ENCODE measurements around the gene HMGB1.
"Not testable (repeated sequence)": the region's sequence is repeated elsewhere in the genome, so short reads cannot be mapped to it uniquely, and the experiment has no call there.

HMGB1 gene

DNA sequence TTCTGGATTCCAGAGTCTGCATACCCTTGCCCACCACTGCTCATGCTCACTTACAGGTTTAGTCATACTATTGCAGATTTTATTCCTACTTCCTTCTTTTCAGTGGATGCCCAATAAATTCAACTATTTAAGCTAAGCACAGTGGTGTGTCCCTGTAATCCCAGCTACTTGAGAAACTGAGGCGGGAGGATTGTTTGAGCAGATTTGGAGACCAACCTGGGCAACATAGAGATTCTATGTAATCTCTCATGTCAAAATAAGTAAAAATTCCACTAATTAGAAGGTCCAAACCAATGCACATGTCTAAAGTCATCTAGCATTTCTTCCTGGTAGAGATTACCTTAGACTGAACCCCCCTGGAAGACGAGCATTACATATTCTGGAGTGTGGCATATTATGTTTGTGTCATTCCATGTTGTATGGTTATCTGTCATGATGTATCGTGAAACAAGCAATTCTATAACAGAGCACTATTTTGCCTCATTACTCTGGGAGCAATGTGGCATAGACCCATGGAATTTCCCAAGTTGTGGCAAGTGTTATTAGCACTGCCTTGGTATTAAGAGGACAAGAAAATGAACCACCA lies 8.3 kb downstream of the HMGB1 start:
- DNase-seq (ENCODE audit: low read depth): no peak
- TF ChIP-seq, protein P1, sequence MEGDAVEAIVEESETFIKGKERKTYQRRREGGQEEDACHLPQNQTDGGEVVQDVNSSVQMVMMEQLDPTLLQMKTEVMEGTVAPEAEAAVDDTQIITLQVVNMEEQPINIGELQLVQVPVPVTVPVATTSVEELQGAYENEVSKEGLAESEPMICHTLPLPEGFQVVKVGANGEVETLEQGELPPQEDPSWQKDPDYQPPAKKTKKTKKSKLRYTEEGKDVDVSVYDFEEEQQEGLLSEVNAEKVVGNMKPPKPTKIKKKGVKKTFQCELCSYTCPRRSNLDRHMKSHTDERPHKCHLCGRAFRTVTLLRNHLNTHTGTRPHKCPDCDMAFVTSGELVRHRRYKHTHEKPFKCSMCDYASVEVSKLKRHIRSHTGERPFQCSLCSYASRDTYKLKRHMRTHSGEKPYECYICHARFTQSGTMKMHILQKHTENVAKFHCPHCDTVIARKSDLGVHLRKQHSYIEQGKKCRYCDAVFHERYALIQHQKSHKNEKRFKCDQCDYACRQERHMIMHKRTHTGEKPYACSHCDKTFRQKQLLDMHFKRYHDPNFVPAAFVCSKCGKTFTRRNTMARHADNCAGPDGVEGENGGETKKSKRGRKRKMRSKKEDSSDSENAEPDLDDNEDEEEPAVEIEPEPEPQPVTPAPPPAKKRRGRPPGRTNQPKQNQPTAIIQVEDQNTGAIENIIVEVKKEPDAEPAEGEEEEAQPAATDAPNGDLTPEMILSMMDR (IDR thresholded peaks at IDR 0.05; ENCODE audit: insufficient read depth, low read depth, low read length, missing control alignments): no peak

DNA sequence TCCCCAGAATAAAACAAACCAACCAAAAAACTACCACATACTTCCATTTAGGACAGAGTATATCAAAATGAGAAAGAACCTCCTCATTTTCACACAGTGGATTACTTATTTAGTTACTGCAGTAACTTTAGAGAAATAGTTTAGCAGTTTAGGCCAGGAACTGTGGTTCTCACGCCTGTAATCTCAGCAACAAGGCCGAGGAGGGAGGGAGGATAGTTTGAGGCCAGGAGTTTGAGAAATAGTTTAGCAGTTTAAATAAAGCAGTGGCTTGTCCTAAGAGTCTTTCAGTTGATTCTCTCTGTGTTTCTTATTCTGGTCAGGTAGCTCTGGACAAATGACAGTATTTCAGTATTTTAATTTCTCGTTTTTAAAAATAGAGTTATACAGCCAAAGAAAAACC lies 9.4 kb downstream of the HMGB1 start:
- no peak for DNase-seq (ENCODE audit: low read depth)
- TF ChIP-seq, protein P1 (IDR thresholded peaks at IDR 0.05; ENCODE audit: insufficient read depth, low read depth, low read length, missing control alignments): no peak
- H3K4me3 ChIP-seq (ENCODE audit: low read length): no peak overlapping the region

More for the DNA sequence above, 8.3 kb downstream of the HMGB1 start:
- no peak overlapping the region for H3K4me3 ChIP-seq (ENCODE audit: low read length)

DNA sequence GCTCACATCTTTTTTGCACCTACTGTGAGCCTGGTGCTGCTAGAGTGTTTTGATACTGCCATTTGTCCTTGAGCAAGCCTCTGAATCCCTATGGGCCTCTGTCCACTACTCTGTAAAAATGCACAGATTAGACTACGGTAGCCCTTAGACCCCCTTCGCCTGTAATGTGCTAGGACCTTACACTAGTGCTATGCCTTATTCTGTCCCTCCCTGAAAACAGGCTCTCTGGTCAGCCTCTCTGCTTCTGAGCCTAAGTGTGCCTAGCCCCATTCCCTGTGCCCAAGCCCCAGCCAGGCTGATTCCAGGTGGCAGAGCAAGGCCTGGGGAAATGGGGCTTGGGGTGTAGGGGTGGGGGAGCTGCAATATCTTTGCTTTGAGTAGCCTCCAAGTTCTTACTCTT lies 10.7 kb downstream of the HMGB1 start:
- TF ChIP-seq, protein P1 (IDR thresholded peaks at IDR 0.05; ENCODE audit: insufficient read depth, low read depth, low read length, missing control alignments): no peak
- DNase-seq (ENCODE audit: low read depth): no peak
- H3K4me3 ChIP-seq (ENCODE audit: low read length): no peak overlapping the region

DNA sequence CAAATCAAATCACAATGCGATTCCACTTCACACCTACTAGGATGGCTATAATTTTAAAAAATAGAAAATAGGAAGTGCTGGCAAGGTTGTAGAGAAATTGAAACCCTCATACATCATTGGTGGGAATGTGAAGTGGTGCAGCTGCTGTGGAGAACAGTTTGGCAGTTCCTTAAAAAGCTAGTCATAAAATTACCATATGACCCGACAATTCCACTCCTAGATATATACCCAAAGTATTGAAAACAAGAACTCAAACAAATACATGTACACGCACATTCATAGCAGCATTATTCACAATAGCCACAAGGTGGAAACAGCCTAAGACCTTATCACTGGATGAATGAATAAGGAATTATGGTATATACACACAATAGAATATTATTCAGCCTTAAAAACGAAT lies 12.0 kb downstream of the HMGB1 start:
- peak; percentile 27 for DNase-seq (ENCODE audit: low read depth)
- no peak overlapping the region for H3K4me3 ChIP-seq (ENCODE audit: low read length)
- TF ChIP-seq, protein P1 (IDR thresholded peaks at IDR 0.05; ENCODE audit: insufficient read depth, low read depth, low read length, missing control alignments): peak; percentile 19

DNA sequence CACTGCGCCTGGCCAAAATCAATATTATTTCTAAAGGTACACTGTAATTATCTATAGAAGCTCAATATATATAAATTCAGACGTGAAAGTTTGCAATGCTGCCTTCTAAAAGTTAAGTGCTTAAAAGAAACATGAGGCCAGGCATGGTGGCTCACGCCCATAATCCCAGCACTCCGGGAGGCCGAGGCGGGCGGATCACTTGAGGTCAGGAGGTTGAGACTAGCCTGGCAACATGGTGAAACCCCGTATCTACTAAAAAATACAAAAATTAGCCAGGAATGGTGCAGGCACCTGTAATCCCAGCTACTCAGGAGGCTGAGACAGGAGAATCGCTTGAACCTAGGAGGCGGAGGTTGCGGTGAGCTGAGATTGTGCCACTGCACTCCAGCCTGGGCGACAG lies 14.3 kb downstream of the HMGB1 start:
- H3K4me3 ChIP-seq (ENCODE audit: low read length); DNase-seq (ENCODE audit: low read depth): not testable (repeated sequence)

DNA sequence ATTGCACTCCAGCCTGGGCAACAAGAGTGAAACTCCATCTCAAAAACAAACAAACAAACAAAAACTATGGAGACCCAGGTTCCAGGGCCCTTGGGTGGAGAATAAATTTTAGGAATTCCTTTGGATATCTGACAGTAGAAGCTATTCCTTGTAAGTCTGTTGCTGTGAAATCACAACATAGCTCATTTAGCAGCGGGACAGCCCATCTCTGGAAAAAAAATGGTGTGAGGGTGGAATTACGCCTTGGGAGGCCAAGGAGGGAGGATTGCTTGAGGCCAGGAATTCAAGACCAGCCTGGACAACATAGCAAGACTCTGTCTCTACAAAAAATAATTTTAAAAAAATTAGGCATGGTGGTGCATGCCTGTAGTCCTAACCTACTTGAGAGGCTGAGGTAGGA lies 15.7 kb downstream of the HMGB1 start:
- TF ChIP-seq, protein P1 (IDR thresholded peaks at IDR 0.05; ENCODE audit: insufficient read depth, low read depth, low read length, missing control alignments): no peak
- no peak overlapping the region for H3K4me3 ChIP-seq (ENCODE audit: low read length)
- no peak for DNase-seq (ENCODE audit: low read depth)

DNA sequence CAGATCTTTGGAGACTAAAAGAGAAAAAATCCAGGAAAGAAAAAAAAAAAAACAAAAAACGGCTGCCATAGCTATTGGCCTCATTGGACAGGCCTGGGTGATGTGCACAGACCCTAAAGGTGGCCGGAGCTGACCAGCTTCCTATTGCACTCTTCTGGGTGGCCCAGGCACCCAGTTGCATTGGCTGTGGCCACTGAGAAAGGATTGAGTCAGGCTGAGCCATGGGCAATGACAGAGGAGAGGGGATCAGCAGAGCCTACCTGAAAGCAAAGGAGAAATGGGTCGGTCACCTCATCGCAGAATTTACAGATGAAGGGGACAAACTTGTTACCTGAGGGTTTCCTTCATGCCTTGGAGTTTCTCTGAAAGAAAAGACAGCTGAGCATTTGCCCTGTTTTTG lies 17.3 kb downstream of the HMGB1 start:
- H3K4me3 ChIP-seq (ENCODE audit: low read length): no peak overlapping the region
- no peak for DNase-seq (ENCODE audit: low read depth)
- TF ChIP-seq, protein P1 (IDR thresholded peaks at IDR 0.05; ENCODE audit: insufficient read depth, low read depth, low read length, missing control alignments): no peak

All from epithelial cell of esophagus (primary cell).